ENCODE results near the gene MNX1. TPM values are rescaled to one million over a fixed set of nuclear protein-coding genes. Genes with fewer than 3 reads are reported as not detected.

The MNX1 gene
- total and polyA plus RNA-seq, 2 of the 4 experiments (the other 2 are of a cell fraction): not detected

DNA sequence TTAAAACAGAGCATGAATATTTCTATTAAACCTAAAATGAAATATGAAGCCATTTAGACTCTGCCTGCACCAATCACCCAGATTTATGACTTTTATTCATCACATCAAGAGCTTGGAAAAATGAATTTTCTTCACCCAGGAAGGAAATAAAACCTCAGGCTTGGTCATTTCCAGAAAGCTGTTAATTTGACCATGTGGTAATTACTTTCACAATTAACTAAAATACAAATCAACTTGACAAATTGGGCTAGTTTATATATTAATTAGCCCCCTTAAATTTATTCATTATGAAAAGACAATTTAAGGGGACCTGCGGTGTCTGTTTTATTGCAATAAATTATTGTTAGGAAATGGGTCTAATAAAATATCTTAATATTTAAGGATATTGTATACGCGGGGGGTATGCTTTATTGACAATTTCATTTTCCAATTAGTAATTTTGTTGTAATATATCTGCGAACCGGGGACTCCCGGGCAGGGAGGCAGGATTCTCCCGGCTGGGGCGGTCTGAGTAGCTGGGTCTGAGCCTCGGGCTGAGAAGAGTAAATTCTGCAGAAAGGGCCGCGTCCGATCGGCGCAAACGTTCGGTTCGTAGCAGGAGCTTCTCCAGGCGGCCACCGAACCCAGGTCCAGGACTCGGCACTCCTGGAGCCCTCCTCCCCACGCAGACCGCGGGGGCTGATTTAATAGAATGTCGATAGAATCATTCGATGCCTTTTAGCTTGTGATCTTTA is 9.4 kb upstream of the MNX1 start:
- H2BK20ac ChIP-seq (ENCODE audit: low read depth, low read length): no peak overlapping the region
- no peaks in the 10 kb centered on the region for H4K20me1 ChIP-seq (ENCODE audit: insufficient read depth, low read length)
- H2AK9ac ChIP-seq (replicated peaks; ENCODE audit: low read depth, low read length, poor library complexity): no peak overlapping the region
- H3K18ac ChIP-seq (ENCODE audit: low read depth, low read length): no peak overlapping the region
- H2BK120ac ChIP-seq (ENCODE audit: low read depth, low read length): no peak overlapping the region
- no peak overlapping the region for H3K4me3 ChIP-seq (ENCODE audit: insufficient read depth, low read depth, low read length)
- no peak overlapping the region for H3K9ac ChIP-seq (ENCODE audit: low read depth, low read length)
- H2BK15ac ChIP-seq (ENCODE audit: low read depth, low read length): no peak overlapping the region
- no peak overlapping the region for H3K56ac ChIP-seq (ENCODE audit: extremely low read depth, insufficient read depth, low read length)
- CTCF ChIA-PET: no interaction called here
- H3K36me3 ChIP-seq (ENCODE audit: control insufficient read depth, insufficient read depth, low read length): no peaks in the 10 kb centered on the region
- no peaks in the 10 kb centered on the region for H3K4me1 ChIP-seq (ENCODE audit: control insufficient read depth, insufficient read depth, low read length)
- BruUV-seq (replicated peaks): no TSS peak
- no peak overlapping the region for H3K4ac ChIP-seq (ENCODE audit: low read depth, low read length)
- peaks cover 7% of the 10 kb centered on the region; the same call in 1 of the 2 replicates for H3K9me3 ChIP-seq (ENCODE audit: control insufficient read depth, insufficient read depth, low read length)
- in situ Hi-C loops (cut with MboI; ENCODE audit: low sequenced_read_pairs): no loop called here
- ATAC-seq (ENCODE audit: low read depth): no peak
- H2BK5ac ChIP-seq (ENCODE audit: low read depth, low read length, poor library complexity, severe bottlenecking): no peak overlapping the region
- dilution Hi-C loops (cut with HindIII; ENCODE audit: low sequenced_read_pairs, unreplicated experiment): no loop called here
- no peaks in the 10 kb centered on the region for H3K79me1 ChIP-seq (ENCODE audit: low read depth in 1 of 2, low read length in 2 of 2)
- TF ChIP-seq NFE2L2 (IDR thresholded peaks at IDR 0.05; ENCODE audit: low read depth, low read length) (no peak), RFX5 (IDR thresholded peaks at IDR 0.05; ENCODE audit: low read depth, low read length) (no peak), FOS (IDR thresholded peaks at IDR 0.05; ENCODE audit: low read depth, low read length) (no peak), POLR2A (IDR thresholded peaks at IDR 0.05; ENCODE audit: low read depth, low read length) (no peak), BHLHE40 (IDR thresholded peaks at IDR 0.05; ENCODE audit: low read depth, low read length) (no peak), CHD1 (IDR thresholded peaks at IDR 0.05; ENCODE audit: low read depth, low read length) (no peak), MAFK (IDR thresholded peaks at IDR 0.05; ENCODE audit: low read depth, low read length) (no peak), MXI1 (IDR thresholded peaks at IDR 0.05; ENCODE audit: borderline replicate concordance, low read depth, low read length) (no peak), MAZ (IDR thresholded peaks at IDR 0.05; ENCODE audit: borderline replicate concordance, low read depth, low read length) (no peak), CEBPB (IDR thresholded peaks at IDR 0.05; ENCODE audit: low read depth, low read length) (no peak), RCOR1 (IDR thresholded peaks at IDR 0.05; ENCODE audit: insufficient replicate concordance, low read length) (no peak), SMC3 (IDR thresholded peaks at IDR 0.05; ENCODE audit: low read depth, low read length) (no peak), RAD21 (IDR thresholded peaks at IDR 0.05; ENCODE audit: low read length) (no peak)
- TF ChIP-seq, protein P1, sequence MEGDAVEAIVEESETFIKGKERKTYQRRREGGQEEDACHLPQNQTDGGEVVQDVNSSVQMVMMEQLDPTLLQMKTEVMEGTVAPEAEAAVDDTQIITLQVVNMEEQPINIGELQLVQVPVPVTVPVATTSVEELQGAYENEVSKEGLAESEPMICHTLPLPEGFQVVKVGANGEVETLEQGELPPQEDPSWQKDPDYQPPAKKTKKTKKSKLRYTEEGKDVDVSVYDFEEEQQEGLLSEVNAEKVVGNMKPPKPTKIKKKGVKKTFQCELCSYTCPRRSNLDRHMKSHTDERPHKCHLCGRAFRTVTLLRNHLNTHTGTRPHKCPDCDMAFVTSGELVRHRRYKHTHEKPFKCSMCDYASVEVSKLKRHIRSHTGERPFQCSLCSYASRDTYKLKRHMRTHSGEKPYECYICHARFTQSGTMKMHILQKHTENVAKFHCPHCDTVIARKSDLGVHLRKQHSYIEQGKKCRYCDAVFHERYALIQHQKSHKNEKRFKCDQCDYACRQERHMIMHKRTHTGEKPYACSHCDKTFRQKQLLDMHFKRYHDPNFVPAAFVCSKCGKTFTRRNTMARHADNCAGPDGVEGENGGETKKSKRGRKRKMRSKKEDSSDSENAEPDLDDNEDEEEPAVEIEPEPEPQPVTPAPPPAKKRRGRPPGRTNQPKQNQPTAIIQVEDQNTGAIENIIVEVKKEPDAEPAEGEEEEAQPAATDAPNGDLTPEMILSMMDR (conservative IDR thresholded peaks at IDR 0.05; ENCODE audit: low read depth, low read length): no peak
- TF ChIP-seq, protein P2, sequence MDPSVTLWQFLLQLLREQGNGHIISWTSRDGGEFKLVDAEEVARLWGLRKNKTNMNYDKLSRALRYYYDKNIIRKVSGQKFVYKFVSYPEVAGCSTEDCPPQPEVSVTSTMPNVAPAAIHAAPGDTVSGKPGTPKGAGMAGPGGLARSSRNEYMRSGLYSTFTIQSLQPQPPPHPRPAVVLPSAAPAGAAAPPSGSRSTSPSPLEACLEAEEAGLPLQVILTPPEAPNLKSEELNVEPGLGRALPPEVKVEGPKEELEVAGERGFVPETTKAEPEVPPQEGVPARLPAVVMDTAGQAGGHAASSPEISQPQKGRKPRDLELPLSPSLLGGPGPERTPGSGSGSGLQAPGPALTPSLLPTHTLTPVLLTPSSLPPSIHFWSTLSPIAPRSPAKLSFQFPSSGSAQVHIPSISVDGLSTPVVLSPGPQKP (IDR thresholded peaks at IDR 0.05; ENCODE audit: borderline replicate concordance, low read depth, low read length): no peak
- TF ChIP-seq, protein P3, sequence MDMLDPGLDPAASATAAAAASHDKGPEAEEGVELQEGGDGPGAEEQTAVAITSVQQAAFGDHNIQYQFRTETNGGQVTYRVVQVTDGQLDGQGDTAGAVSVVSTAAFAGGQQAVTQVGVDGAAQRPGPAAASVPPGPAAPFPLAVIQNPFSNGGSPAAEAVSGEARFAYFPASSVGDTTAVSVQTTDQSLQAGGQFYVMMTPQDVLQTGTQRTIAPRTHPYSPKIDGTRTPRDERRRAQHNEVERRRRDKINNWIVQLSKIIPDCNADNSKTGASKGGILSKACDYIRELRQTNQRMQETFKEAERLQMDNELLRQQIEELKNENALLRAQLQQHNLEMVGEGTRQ (IDR thresholded peaks at IDR 0.05; ENCODE audit: low read depth, low read length): no peak
- H3K4me2 ChIP-seq (ENCODE audit: low read depth, low read length): no peak overlapping the region
- no peak overlapping the region for H4K8ac ChIP-seq (ENCODE audit: low read depth in 2 of 2, low read length in 2 of 2)
- intact Hi-C loops (cut with micrococcal nuclease): no loop called here
- H3K14ac ChIP-seq (replicated peaks; ENCODE audit: low read depth, low read length): no peak overlapping the region
- peak overlapping the region; percentile 47 for H2AFZ ChIP-seq (replicated peaks; ENCODE audit: low read length, poor library complexity)
- no peak overlapping the region for H2AK5ac ChIP-seq (ENCODE audit: low read depth, low read length)
- DNase-seq: no peak
- H3K23ac ChIP-seq (ENCODE audit: low read depth, low read length): no peak overlapping the region
- no peak overlapping the region for H4K5ac ChIP-seq (ENCODE audit: low read depth, low read length)
- H4K91ac ChIP-seq (ENCODE audit: insufficient read depth, low read depth, low read length): no peak overlapping the region
- peaks cover 89% of the 10 kb centered on the region for H3K27me3 ChIP-seq (ENCODE audit: control insufficient read depth, insufficient read depth, low read length)
- H3K9me1 ChIP-seq (ENCODE audit: insufficient read depth, low read length): no peaks in the 10 kb centered on the region
- H3K27ac ChIP-seq (ENCODE audit: insufficient read depth, low read length): no peak overlapping the region
- POLR2A ChIA-PET (ENCODE audit: unreplicated experiment): no interaction called here
- WGBS, 2 experiments (ENCODE audit: extremely low coverage in 2 of 2, insufficient read length in 1 of 2): no CpG with 5 or more reads among the region's 25 CpGs

Measured in IMR-90 (cell line).